Progenitor cell of endocrine pancreas (in vitro differentiated cells): ENCODE data around the gene SEC14L3. TPM values are rescaled to one million over a fixed set of nuclear protein-coding genes. Genes with fewer than 3 reads are reported as not detected.
"Not testable (repeated sequence)": the region's sequence is repeated elsewhere in the genome, so short reads cannot be mapped to it uniquely, and the experiment has no call there.

Experiments
- DNase-seq: peaks from one replicate; pipeline ENCODE4 v3.0.0; 2021; ENCODE audit warnings: low spot score; ENCODE audit not compliant: unreplicated experiment
- H3K27ac Mint-ChIP-seq: 2 replicates; pipeline ENCODE4 v1.8.0; 2021; ENCODE audit warnings: mild to moderate bottlenecking, moderate library complexity, mixed read lengths
- H3K27me3 Mint-ChIP-seq: 2 replicates; pipeline ENCODE4 v1.8.0; 2021; ENCODE audit warnings: mixed read lengths
- H3K36me3 Mint-ChIP-seq: 2 replicates; pipeline ENCODE4 v1.8.0; 2022; ENCODE audit warnings: mixed read lengths; ENCODE audit not compliant: insufficient read depth
- H3K4me1 Mint-ChIP-seq: 2 replicates; pipeline ENCODE4 v1.8.0; 2021; ENCODE audit warnings: low read depth, mixed read lengths
- H3K4me3 Mint-ChIP-seq: 2 replicates; pipeline ENCODE4 v1.8.0; 2021; ENCODE audit warnings: low read depth, mild to moderate bottlenecking, moderate library complexity, mixed read lengths
- H3K9me3 Mint-ChIP-seq: 2 replicates; pipeline ENCODE4 v1.8.0; 2021; ENCODE audit warnings: low read depth, mixed read lengths
- total RNA-seq: library from RNA; stranded (reverse); gene quantifications from 2 replicates; pipeline ENCODE4 v1.2.1, GENCODE V29; 2021
- TF ChIP-seq, protein P1 (sequence below): fragments of 200-600 bp; sonication (generic); IDR thresholded peaks from one replicate; pipeline ENCODE4 v1.5.0; 2021; ENCODE audit warnings: antibody characterized with exemption, mild to moderate bottlenecking; ENCODE audit not compliant: unreplicated experiment

SEC14L3 gene
- total RNA-seq, 1 donor from 2014 or later: not detected

DNA sequence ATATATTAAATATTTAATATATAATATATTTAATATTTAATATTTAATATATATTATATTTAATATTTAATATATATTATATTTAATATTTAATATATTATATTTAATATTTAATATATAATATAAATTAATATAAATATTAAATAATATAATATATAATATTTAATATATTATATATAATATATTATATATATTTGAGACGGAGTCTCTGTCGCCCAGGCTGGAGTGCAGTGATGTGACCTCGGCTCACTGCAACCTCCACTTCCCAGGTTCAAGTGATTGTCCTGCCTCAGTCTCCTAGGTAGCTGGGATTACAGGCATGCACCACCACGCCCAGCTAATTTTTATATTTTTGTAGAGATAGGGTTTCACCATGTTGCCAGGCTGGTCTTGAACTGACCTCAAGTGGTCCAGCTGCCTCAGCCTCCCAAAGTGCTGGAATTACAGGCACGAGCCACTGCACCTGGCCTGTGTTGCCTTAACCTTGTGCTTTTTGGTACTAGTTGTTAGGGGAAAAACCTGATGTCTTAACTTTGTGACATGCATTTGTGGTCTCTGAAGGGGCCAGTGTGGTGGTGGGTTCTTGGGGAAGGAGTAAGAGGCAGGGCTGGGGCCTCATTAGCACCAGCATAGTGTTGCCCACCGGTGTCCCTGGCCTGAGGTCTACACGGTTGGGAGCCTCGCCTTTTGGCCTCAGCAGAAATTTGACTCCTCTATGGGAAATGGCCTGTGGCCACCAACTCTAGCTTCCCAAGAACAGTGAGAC, 16.6 kb downstream of the SEC14L3 start:
- no peak for DNase-seq
- H3K9me3 Mint-ChIP-seq: no peaks in the 10 kb centered on the region
- no peaks in the 10 kb centered on the region for H3K27me3 Mint-ChIP-seq
- no peak overlapping the region for H3K27ac Mint-ChIP-seq
- H3K4me3 Mint-ChIP-seq: no peak overlapping the region
- no peaks in the 10 kb centered on the region for H3K36me3 Mint-ChIP-seq
- peaks cover 5% of the 10 kb centered on the region for H3K4me1 Mint-ChIP-seq
- TF ChIP-seq, protein P1, sequence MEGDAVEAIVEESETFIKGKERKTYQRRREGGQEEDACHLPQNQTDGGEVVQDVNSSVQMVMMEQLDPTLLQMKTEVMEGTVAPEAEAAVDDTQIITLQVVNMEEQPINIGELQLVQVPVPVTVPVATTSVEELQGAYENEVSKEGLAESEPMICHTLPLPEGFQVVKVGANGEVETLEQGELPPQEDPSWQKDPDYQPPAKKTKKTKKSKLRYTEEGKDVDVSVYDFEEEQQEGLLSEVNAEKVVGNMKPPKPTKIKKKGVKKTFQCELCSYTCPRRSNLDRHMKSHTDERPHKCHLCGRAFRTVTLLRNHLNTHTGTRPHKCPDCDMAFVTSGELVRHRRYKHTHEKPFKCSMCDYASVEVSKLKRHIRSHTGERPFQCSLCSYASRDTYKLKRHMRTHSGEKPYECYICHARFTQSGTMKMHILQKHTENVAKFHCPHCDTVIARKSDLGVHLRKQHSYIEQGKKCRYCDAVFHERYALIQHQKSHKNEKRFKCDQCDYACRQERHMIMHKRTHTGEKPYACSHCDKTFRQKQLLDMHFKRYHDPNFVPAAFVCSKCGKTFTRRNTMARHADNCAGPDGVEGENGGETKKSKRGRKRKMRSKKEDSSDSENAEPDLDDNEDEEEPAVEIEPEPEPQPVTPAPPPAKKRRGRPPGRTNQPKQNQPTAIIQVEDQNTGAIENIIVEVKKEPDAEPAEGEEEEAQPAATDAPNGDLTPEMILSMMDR: no peak

DNA sequence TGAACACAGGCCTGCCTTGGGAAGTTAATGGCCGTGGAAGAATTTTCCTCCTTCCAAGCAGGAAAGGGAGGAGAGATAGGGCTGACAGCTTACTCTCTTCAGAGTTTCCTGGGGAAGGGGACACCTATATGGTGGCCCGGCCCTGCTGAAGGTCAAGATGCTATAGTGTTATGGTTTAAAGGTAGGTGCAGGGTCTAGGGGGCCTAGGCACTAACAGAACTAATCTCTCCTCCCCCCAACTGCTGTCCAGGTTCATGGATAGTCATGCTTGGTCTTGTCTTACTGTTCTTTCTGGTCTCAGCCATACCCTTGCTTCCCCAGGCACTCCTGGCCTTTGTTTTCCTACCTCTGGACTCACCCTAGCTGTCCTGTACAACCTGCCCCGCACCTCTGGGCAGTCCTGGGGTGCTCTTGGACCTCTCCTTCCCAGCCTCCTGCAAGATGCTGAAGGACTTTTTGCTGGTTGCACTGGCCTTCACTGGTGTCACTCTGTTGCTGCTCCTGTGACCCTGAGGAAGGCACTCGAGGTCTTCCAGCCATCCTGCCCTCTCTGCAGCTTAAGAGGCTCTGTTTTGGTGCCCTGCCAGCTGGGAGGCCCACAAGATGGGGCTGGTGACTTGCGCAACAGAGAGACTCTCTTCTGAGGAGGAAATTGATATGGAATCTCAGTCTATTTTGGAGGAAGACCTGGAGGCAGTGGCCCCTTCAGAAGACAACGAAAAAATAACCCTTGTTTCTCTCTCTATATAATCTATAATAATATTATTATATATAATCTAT, 17.9 kb downstream of the SEC14L3 start:
- peaks cover 5% of the 10 kb centered on the region for H3K4me1 Mint-ChIP-seq
- no peaks in the 10 kb centered on the region for H3K27me3 Mint-ChIP-seq
- no peaks in the 10 kb centered on the region for H3K36me3 Mint-ChIP-seq
- no peak for DNase-seq
- no peak overlapping the region for H3K4me3 Mint-ChIP-seq
- TF ChIP-seq, protein P1: no peak
- H3K9me3 Mint-ChIP-seq: no peaks in the 10 kb centered on the region
- H3K27ac Mint-ChIP-seq: no peak overlapping the region

DNA sequence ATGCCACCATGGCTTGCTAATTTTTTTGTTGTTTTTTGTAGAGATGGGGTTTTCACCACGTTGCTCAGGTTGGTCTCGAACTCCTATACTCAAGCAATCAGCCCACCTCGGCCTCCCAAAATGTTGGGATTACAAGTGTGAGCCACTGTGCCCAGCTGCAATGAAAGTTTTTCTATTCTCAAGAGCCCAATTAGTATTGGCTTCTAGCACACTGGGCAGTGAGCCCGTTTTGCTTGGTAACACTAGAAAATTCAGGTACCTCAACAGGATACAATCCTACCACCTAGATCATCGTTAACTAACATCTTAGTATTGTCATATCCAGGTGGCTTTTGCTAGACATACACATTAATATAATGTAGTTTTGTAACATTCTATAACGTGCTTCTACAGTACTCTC, 19.0 kb downstream of the SEC14L3 start:
- no peaks in the 10 kb centered on the region for H3K9me3 Mint-ChIP-seq
- DNase-seq: no peak
- H3K27ac Mint-ChIP-seq: no peak overlapping the region
- H3K27me3 Mint-ChIP-seq: no peaks in the 10 kb centered on the region
- H3K4me1 Mint-ChIP-seq: peaks cover 5% of the 10 kb centered on the region
- no peaks in the 10 kb centered on the region for H3K36me3 Mint-ChIP-seq
- no peak overlapping the region for H3K4me3 Mint-ChIP-seq
- TF ChIP-seq, protein P1: no peak

DNA sequence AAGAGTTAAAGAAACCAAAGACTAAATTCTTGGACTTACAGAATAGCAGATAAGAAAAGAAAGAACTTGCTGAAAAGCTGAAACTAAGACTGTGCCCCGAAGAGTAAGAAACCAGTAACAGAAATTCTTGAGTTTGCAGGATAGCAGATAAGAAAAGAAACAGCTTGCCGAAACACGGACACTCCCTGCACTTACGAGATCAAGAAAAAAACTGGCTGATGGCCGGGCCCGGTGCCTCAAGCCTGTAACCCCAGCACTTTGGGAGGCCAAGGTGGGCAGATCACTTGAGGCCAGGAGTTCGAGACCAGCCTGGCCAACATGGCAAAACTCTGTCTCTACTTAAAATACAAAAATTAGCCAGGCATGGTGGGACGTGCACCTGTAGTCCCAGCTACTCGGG, 20.3 kb downstream of the SEC14L3 start:
- not testable (repeated sequence) for H3K4me3 Mint-ChIP-seq, H3K27me3 Mint-ChIP-seq, DNase-seq, H3K36me3 Mint-ChIP-seq, H3K9me3 Mint-ChIP-seq, H3K4me1 Mint-ChIP-seq, H3K27ac Mint-ChIP-seq

DNA sequence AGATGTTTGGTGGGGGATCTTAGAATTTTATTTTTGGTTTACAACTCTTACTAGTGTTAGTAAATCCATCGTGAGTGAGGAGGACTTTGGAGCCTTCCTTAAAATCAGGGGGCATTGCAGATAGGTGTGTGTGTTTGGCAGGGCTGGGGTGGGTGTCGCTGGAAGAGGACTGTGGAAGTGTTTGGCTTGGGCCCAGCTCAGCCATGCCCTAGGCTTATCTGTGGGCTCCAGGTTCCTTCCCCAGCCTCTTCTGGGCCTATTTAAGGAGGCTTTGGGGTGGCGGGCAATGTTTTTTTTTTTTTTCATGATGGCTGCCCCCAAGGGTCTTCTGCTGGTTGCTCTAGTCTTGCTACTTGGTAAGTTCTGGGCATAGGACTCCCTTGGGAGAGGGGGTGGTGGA, 24.2 kb downstream of the SEC14L3 start:
- Mint-ChIP-seq H3K27ac (no peak overlapping the region), H3K4me1 (peaks cover 8% of the 10 kb centered on the region), H3K4me3 (no peak overlapping the region), H3K27me3 (peaks cover 5% of the 10 kb centered on the region), H3K36me3 (no peaks in the 10 kb centered on the region), H3K9me3 (no peaks in the 10 kb centered on the region)
- no peak for DNase-seq
- TF ChIP-seq, protein P1: no peak
